AML-193 (cell line): ENCODE measurements around the gene LRIT3.
"Not testable (repeated sequence)": the region's sequence is repeated elsewhere in the genome, so short reads cannot be mapped to it uniquely, and the experiment has no call there.

Source experiments
- DNase-seq, 2 experiments: peaks; one replicate each; lab custom pipeline; 2025; lab: John Stamatoyannopoulos, UW

LRIT3 gene

GRCh38 chr4:109850601-109851000, 2.7 kb downstream of the LRIT3 start:
- no peak for DNase-seq

GRCh38 chr4:109859426-109860300, 11.8 kb downstream of the LRIT3 start:
- DNase-seq = not testable (repeated sequence)

DNA sequence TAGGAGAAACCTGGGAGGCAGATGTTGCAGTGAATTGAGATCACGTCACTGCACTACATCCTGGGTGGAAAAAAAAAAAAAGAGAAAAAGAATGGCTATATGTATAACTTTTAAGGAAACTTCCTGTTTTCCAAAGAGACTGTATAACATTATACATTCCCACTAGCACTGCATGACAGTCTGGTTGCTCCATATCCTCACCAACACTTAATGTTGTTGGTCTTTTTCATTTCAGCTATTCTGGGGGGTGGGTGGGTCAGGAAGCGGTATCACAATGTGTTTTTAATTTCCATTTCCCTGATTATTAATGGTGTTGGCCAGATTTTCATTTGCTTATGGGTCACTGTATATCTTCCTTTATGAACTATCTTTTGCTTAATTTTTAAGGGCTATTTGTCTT, 13.4 kb downstream of the LRIT3 start:
- DNase-seq = no peak

- DNase-seq = no peak
Observed at GRCh38 chr4:109861916-109862511, 14.1 kb downstream of the LRIT3 start.

- DNase-seq = no peak
Observed at GRCh38 chr4:109864134-109864533, 16.2 kb downstream of the LRIT3 start.

GRCh38 chr4:109870061-109870460, 22.2 kb downstream of the LRIT3 start:
- DNase-seq = no peak

DNA sequence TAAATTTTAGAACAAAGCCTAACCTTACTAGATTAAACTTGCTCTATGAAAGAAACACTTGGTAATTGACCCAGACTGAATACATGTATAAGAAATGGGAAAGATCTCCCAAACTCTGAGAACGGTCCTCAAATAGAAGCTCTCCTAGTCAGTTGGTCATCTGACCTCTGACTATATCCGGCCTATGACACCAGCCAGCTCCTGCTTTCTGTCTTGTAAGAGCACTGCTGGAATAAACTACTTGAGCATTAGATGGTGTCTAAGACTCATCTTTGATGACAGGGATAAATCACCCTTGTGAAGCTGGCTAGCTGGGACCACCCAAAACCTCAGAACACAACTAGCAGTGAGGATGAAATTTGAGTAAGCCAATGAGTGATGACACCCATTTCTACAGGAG, 24.2 kb downstream of the LRIT3 start:
- DNase-seq = no peak

DNA sequence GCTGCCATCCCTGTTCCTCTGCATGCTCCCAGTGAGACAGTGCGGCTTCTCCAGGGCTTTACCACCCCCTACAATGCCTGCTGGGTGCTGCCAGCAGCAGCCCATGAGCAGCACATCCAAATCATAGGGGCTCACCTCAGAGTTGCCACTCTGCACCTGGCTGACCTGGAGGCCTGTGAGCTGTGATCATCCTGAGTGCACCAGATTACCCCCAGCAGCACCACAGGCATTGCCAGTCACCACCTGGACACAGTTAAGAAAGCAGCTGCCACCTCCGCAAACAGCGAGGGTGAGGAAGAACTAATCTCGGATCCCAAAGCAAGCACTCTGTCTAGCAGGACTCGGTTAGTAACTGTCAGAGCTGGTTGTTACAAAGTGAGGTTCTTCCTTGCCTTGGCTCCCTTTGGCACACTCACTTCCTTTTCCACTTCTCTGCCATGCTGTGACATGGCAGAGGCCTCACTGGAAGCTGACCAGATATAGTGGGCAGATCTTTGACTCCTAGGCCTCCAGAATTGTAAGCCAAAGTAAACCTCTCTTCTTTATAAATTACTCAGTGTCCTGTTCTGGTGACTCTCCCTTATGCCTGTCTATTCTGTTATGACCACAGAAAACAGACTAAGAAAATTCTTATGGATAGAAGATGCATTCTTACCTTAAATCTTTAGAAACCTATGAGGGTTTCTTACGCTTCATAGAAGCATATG, 25.2 kb downstream of the LRIT3 start:
- no peak for DNase-seq

- DNase-seq = no peak
Observed at GRCh38 chr4:109873791-109874514, 26.0 kb downstream of the LRIT3 start.

DNA sequence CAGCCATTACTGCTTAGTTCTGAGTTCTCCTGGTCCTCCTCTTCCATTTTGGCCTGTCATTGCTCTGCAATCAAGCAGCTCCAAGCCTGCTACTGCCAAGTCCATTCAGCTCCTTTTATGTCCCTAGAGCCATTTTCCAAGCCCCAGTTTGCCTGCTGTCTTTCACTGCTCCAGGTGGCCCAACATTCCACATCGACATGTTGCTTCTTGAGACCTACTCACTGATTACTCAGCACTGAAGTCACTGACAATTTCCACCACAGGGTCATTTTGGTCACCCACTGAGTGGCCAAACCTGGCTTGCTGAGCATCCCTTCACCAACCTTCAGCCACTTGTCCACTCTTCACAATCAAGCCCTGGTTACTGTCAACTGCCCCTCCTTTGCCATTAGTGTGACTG, 27.2 kb downstream of the LRIT3 start:
- DNase-seq = no peak

- DNase-seq = not testable (repeated sequence)
Observed at GRCh38 chr4:109875553-109875952, 27.6 kb downstream of the LRIT3 start.

- no peak for DNase-seq
Observed at GRCh38 chr4:109876634-109877265, 28.8 kb downstream of the LRIT3 start.

DNA sequence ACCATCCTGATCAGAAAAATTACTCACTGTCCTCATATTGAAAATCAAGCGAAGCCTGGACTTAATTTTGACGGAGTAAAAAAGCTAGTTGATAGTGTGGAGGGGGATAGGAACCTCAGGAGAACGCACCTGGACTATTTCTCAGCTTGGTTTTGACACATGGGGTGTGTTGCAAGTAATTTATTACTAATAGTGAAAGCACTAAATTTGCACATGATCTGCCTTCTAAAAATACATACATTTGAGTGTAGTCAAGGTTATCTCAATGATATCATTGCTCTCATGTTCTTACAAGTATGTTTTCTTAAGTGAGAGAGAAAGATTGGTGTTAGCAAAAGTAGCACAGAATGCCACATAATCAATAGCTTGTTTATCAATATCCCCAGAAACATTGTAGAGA, 29.5 kb downstream of the LRIT3 start:
- DNase-seq = no peak

- no peak for DNase-seq
Observed at GRCh38 chr4:109878355-109878754, 30.4 kb downstream of the LRIT3 start.

- DNase-seq = no peak
Observed at GRCh38 chr4:109879081-109879480, 31.2 kb downstream of the LRIT3 start.

- no peak for DNase-seq
Observed at GRCh38 chr4:109879636-109880314, 31.9 kb downstream of the LRIT3 start.

DNA sequence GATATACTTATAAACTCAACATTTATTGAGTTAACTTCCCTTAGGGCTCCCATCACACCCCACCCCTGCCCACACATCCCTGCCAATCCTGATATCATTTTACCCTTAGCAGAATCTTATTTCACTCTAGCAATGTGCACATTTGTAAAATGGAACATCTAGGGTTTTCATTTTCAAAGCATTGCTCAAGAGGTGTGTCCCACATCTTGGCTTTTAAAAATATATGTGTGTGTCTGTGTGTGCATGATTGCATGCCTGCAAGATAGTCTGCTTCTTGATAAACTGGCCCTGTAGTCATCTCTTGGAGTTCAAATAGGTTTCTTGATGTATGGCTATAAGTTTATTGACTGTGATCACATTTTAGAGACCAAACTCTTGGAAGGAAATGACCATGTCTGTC, 38.4 kb downstream of the LRIT3 start:
- no peak for DNase-seq

DNA sequence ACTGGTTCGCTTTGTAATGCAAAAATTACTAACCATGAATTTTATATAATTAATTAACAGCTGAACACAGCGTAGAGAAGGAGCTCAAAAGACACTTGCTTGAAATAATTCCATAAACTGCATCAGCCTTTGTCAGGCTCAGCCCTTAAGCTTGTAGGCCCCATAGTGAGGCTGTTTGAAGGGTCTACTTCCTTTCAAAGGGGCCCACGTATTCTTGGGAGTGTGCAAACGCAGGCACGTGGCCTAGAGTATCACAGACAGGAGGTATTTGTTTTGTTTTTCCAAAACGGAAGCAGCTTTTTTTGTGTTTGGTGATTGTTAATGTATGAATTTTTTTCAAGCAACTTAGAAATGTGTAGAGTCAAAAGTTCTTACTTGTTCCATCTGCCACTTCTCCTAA, 39.2 kb downstream of the LRIT3 start:
- DNase-seq = no peak

DNA sequence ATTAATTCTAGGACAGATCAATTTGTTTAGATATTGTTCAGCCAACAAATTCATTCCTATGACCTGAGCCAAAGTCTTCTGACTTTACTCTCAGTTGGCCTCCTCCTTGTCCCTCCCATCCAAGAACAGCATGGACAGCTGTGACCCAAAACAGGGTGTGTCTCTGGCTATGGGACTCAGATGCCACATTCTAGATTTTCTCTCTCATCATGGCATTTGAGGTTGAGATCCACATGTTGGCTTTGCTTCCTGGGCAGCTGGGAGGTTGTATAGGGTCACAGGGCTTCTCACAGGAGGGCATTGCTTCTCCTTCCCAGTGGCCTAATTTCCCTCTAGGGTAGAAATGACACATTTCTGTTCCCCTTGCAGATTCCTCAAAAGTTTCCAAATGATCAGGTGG, 42.2 kb downstream of the LRIT3 start:
- DNase-seq = no peak

DNA sequence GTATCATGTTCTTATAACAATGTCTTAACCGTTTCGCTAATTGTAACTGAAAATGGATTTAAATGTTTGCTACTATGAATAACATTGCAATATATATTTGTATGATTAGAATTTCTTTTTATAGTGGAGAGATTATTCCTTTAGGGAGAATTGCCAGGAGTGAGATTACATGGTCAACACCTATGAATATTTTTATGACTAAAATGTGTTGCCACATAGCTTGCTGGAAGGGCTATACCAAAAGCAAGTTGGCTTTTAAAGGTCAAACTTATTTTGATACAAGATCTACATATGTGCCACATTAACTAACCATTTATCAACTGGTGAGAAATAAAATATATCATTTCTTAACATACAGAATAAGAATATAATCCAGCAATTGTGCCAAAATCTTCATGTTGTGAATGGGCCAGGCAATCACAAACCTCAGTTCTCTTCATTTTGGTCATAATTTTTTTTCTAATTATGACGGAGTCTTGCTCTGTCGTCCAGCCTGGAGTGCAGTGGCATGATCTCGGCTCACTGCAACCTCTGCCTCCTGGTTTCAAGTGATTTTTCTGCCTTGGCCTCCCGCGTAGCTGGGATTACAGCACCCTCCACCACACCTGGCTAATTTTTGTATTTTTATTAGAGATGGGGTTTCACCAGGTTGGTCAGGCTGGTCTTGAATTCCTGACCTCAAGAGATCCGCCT, 54.8 kb downstream of the LRIT3 start:
- DNase-seq = no peak

GRCh38 chr4:109908731-109909130, 60.8 kb downstream of the LRIT3 start:
- no peak for DNase-seq
